Activated naive CD8-positive, alpha-beta T cell treated with anti-CD3 and anti-CD28 coated beads, Interleukin-2, amount 50 U/mL, for 16 hours (primary cell): Measurements from ENCODE around the gene DXO.
"Not testable (repeated sequence)": the region's sequence is repeated elsewhere in the genome, so short reads cannot be mapped to it uniquely, and the experiment has no call there.

ENCODE experiments used
- DNase-seq: peaks from one replicate; pipeline ENCODE4 v3.0.0-alpha.2; 2020; ENCODE audit warnings: low read depth, low spot score

The DXO gene

DNA sequence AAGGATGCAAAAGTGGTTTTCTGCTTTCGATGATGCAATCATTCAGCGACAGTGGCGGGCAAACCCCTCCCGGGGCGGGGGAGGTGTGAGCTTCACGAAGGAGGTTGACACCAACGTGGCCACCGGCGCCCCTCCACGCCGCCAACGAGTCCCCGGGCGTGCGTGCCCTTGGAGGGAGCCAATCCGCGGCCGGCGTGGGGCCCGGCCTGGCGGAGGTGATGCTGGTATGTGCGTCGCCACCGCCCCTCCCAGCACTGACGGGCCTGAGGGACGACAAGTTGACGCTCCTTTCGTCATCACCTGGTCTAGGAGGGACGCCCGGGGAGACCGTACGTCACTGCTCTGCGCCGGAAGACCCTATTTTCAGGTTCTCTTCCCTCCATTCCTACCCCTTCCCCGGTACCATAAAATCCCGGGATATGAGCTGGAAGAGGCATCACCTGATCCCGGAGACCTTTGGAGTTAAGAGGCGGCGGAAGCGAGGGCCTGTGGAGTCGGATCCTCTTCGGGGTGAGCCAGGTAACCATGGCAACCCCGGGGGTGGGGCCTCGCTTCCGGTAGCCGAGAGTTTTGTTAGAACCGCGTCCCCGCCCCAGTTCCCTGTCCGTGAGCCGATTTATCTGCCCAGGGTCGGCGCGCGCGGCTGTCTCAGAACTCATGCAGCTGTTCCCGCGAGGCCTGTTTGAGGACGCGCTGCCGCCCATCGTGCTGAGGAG lies at the start of gene DXO:
Gene DXO, minus strand, starts transcription at position 146 of the 716 bp plus-strand sequence. CDS start 463 bp downstream, outside the sequence.
- peak; percentile 95 for DNase-seq

GRCh38 chr6:32014547-32014946 lies 42.6 kb upstream of the DXO start, which contains the start of gene C4B:
Gene C4B, plus strand, starts transcription at chr6:32014795. Its CDS starts 51 bp downstream, at chr6:32014846.
- not testable (repeated sequence) for DNase-seq

GRCh38 chr6:32013738-32014137 lies 41.8 kb upstream of the DXO start:
- not testable (repeated sequence) for DNase-seq

DNA sequence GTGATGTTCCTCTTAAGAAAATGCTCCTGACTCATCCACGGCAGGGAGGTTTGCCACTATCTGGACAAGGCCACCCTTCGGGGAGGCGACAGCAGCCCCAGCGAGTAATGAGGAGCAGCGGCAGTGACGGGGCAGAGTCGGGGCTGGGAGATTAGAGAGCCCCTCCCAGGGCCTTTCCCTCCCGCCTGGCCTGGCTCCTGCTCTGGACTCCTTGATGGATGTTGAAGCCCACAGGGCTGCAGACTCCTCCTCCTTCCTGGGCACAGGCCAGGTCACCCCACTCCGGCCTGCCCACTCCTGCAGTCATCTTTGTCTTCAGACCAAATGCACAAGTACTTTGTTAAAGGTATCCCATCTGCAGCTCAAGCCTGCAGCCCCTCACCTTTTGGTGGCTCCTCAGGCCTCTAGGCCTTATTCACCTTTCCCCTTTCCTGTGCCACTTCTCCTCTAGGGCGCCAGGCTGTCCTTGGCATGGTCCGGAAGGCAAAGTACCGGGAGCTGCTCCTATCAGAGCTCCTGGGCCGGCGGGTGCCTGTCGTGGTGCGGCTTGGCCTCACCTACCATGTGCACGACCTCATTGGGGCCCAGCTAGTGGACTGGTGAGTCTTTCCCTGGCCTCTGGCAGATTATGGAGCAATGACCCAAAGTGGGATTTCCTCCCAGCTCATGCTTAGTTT lies 41.1 kb upstream of the DXO start:
- DNase-seq: not testable (repeated sequence)

DNA sequence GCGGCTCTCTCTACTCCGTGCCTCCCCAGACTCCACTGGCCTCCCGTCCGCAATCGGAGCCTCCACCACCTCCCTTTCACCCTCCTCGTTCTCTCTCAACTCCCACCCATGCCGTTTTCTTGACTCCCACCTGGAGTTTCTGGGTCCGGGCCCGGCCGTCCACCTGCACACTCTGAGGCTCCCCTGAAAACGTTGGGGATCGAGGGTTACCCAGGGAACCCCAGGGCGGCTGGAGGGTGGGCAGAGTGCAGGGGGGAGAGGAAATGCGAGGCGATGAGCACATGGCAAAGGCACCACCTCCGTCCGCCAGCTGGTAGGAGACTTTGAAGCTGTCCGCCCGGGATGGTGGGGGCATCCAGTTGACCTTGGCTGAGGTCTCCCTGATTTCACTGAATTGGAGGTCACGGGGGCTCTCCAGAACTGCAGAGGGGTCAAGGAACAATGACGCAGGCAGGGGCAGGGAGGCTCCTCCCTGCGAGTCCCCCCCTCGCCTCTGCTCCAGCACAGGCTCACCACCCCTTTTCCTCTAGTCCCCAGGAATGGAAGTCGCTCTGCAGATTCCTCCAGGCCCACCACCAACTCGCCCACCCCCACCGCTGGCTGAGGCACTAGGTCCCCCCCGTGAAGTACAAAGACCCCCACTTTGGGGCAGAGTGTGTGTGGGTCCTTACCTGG lies 39.1 kb upstream of the DXO start:
- not testable (repeated sequence) for DNase-seq

DNA sequence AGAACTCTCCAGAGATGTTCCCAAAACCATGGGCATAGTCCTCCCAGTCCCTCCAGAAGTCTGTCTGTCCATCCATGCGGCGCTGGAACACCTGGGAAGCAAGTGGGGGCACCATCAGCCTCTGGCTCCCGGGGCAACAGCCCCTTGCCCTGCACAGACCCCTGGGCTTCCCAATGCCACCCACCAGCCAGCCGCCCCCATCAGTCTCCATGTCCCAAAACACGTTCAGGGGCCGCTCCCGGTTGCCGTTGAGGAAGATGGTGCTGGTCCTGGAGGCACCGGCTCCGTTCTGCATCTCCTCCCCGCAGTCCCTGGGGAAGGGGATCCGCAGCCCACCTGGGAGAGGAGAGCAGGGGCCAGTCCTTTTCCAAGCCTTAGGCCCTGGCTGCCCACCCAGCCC lies 37.6 kb upstream of the DXO start:
- not testable (repeated sequence) for DNase-seq

- DNase-seq: not testable (repeated sequence)
Observed at GRCh38 chr6:32008616-32009015, 36.7 kb upstream of the DXO start.

- DNase-seq: not testable (repeated sequence)
Observed at GRCh38 chr6:32008037-32008436, 36.1 kb upstream of the DXO start.

GRCh38 chr6:32007086-32007485 lies 35.1 kb upstream of the DXO start:
- not testable (repeated sequence) for DNase-seq

- not testable (repeated sequence) for DNase-seq
Observed at GRCh38 chr6:32005991-32006529, 34.1 kb upstream of the DXO start.

- not testable (repeated sequence) for DNase-seq
Observed at GRCh38 chr6:32005538-32005880, 33.6 kb upstream of the DXO start.

DNA sequence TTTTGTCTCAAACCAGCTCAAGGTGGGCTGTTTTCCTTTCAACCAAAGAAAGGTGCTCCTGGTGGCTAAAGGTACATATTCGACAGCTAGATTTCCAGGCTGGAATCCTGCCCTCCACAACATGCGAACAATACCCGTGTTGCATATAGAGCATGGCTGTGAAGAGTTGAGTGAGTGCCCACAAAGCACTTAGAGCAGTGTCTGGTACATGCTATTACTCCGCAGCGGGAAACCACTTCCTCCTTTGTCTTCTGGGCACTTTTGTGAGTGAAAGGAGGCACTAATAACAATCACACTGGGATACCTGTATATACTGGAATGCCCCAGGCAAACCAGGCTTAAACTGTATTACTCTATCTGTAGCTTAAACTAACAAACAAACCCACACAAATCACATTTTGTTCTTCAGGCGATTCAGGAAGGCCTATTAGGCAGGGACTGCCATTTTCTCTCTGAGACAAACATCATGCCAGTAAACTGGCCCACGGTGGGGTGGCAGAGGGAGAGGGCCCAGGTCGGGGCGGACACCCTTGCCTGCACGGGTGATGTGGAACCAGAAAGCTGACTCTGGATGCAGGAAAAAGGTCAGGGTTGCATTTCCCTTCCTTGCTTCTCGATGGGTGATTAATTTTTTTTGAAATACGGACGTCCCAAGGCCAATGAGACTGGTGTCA lies 33.1 kb upstream of the DXO start:
- not testable (repeated sequence) for DNase-seq

GRCh38 chr6:32004393-32004792 lies 32.5 kb upstream of the DXO start:
- DNase-seq: not testable (repeated sequence)

GRCh38 chr6:32003301-32003700 lies 31.4 kb upstream of the DXO start:
- DNase-seq: not testable (repeated sequence)

- not testable (repeated sequence) for DNase-seq
Observed at GRCh38 chr6:32002546-32003268, 30.8 kb upstream of the DXO start.

DNA sequence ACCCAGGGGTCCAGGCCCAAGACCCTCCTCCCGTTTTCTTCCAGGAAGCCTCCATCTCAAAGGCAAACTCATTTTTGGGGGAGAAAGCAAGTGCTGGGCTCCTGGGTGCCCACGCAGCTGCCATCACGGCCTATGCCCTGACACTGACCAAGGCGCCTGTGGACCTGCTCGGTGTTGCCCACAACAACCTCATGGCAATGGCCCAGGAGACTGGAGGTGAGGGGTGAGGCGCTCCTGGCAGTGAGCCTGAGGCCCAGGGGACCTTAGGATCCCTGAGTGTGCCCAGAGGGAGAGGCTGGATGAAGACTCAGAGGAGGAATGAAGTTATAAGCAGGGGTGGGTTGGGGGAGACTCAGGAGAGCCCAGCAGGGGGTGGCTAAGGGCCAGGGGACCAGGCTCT lies 24.4 kb upstream of the DXO start:
- DNase-seq: not testable (repeated sequence)

GRCh38 chr6:31994421-31994820 lies 22.5 kb upstream of the DXO start:
- not testable (repeated sequence) for DNase-seq

- not testable (repeated sequence) for DNase-seq
Observed at GRCh38 chr6:31989363-31989762, 17.4 kb upstream of the DXO start.

DNA sequence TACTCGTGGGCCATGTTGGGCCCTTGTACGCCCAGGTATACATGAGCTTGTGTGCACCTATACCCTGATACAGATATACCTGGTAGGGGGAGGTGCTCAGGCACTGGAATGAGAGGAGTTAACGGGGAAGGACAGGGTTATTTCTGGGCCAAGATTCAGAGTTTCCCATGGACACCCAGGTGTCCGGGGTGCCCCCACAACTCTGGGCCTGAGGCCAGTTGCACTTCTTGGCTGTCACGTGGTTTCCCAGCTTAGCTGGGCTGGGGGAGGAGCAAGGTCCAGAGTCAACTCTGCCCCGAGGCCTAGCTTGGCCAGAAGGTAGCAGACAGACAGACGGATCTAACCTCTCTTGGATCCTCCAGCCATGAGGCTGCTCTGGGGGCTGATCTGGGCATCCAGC lies 9.8 kb upstream of the DXO start, which contains the start of gene C4A:
Gene C4A, plus strand, starts transcription at position 314 of the 400 bp plus-strand sequence. Its CDS starts 51 bp downstream, at position 365.
- not testable (repeated sequence) for DNase-seq

GRCh38 chr6:31980998-31981397 lies 9.1 kb upstream of the DXO start:
- DNase-seq: not testable (repeated sequence)
